Stimulated activated CD8-positive, alpha-beta memory T cell treated with anti-CD3 and anti-CD28 coated beads, Interleukin-4, amount 100 ng/mL, for 4 hours (primary cell): ENCODE results near the gene LAMA3.

Experiments used
- DNase-seq, 2 donors: peaks; one replicate each; pipeline ENCODE4 v3.0.0-alpha.2; 2020; ENCODE audit warnings: low read depth in 2 of 2, low spot score in 1 of 2

Gene LAMA3

DNA sequence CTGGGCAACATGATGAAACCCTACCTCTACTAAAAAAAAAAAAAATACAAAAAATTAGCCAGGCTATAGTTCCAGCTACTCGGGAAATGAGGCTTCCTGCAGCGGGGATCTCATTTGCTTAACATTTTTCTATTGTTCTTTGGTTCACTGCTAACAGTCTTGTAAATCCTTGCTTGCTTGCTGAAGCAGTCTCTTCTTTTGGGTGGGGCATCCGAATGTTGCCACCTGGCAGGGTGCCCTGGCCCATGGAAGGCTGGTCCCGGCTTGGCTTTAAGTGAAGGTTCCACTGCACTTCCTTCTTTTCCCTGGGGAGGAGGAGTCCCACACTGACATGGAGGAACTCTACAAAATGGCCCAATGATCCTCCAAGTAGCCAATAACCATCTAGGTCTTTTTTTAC is 20.5 kb upstream of the LAMA3 start:
- DNase-seq = no peak

- DNase-seq = no peak
Measured at GRCh38 chr18:23669202-23669766, 20.0 kb upstream of the LAMA3 start.

GRCh38 chr18:23669804-23670405 is 19.3 kb upstream of the LAMA3 start:
- DNase-seq = no peak

GRCh38 chr18:23671564-23671963 is 17.7 kb upstream of the LAMA3 start:
- DNase-seq = no peak

GRCh38 chr18:23673725-23674124 is 15.5 kb upstream of the LAMA3 start:
- no peak for DNase-seq

DNA sequence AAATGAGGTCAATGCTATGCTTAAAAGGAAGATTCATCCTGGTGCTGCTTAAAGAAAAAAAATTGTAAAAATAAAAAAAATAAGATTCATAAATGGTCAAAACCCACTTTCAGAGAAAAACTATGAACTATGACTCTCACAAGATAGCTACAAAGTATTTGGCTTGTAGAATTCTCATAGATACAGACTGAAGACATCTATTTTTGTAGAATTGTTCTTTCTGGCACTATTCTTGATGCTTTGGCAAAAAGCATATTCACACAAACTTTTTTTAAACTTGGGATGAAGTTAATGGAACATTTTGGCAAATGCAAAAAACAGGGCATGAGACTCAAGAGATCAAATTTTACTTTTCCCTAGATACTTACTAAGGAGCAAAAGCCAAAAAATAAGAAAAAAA is 14.0 kb upstream of the LAMA3 start:
- no peak for DNase-seq

GRCh38 chr18:23675896-23676295 is 13.4 kb upstream of the LAMA3 start:
- no peak for DNase-seq

- no peak for DNase-seq
Measured at GRCh38 chr18:23682045-23682444, 7.2 kb upstream of the LAMA3 start.

- DNase-seq = no peak
Measured at GRCh38 chr18:23682472-23682871, 6.8 kb upstream of the LAMA3 start.

- no peak for DNase-seq
Measured at GRCh38 chr18:23683155-23683554, 6.1 kb upstream of the LAMA3 start.

GRCh38 chr18:23683671-23684070 is 5.6 kb upstream of the LAMA3 start:
- no peak for DNase-seq

- no peak for DNase-seq
Measured at GRCh38 chr18:23684515-23685197, 4.6 kb upstream of the LAMA3 start.

GRCh38 chr18:23688528-23688927 is 725 bp upstream of the LAMA3 start:
- DNase-seq = no peak

- no peak for DNase-seq
Measured at GRCh38 chr18:23689616-23690504, 607 bp downstream of the LAMA3 start.

GRCh38 chr18:23690505-23691068 is 1.3 kb downstream of the LAMA3 start:
- DNase-seq = no peak

GRCh38 chr18:23693846-23694245 is 4.6 kb downstream of the LAMA3 start:
- no peak for DNase-seq

- DNase-seq = no peak
Measured at GRCh38 chr18:23694637-23695430, 5.6 kb downstream of the LAMA3 start.

DNA sequence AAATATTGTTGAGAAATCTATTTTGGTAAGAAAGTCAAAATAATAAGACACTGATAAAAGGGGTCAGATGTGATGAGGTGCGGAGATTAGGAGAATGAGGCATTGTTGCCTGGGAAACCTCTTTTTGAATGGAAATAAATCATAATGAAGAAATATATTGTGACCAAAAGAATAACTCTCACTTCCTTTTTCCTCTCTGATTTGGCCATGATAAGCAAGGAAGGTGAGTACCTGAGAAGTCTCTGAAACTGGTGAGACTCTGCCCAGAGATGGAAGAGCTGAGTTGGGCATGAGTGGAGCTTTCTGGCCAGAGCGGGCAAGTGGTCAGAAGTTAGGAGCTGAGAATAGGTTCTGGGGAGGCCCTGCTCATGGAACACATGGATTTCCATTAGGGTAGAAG is 11.8 kb downstream of the LAMA3 start:
- no peak for DNase-seq

DNA sequence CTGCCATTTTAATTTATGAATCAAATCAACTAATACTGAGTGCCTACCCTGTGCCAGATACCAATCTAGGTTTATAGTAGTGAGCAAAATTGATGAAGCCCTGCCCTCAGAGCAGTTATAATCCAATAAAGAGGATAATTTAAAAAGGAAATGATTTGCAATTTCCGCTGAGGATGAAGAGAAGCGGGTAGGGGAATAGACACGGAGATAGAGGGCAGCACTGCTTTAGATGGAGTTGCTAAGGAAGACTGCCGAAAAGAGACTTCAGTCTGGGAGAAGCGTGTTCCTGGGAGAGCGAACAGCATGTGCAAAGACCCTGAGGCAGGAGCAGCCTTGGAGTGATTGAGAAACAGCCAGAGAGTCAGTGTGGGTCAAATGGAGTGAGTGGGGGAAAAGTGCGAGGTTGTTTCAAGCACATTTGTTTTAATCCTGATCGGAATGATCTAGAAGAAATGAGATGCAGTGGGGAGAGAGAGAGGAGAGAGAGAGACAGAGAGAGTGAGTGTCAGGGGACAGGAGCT is 12.4 kb downstream of the LAMA3 start:
- no peak for DNase-seq

GRCh38 chr18:23702606-23703005 is 13.4 kb downstream of the LAMA3 start:
- no peak for DNase-seq
